ENCODE results near the gene STMN3.

The STMN3 gene

GRCh38 chr20:63692436-63693082 is 39.3 kb upstream of the STMN3 start:
- DNase-seq, result peak; percentile 37

- peak; percentile 44 for DNase-seq
Measured at GRCh38 chr20:63691711-63692435, 38.6 kb upstream of the STMN3 start.

GRCh38 chr20:63690898-63691710 is 37.9 kb upstream of the STMN3 start:
- DNase-seq, result peak; percentile 32

- DNase-seq, result peak; percentile 25
Measured at GRCh38 chr20:63690003-63690897, 37.0 kb upstream of the STMN3 start.

GRCh38 chr20:63689046-63690002 is 36.1 kb upstream of the STMN3 start:
- peak; percentile 31 for DNase-seq

- no peak for DNase-seq
Measured at GRCh38 chr20:63688228-63689045, 35.2 kb upstream of the STMN3 start.

- DNase-seq, result no peak
Measured at GRCh38 chr20:63687419-63688178, 34.4 kb upstream of the STMN3 start.

GRCh38 chr20:63686492-63687321 is 33.5 kb upstream of the STMN3 start:
- DNase-seq, result peak; percentile 83

- DNase-seq, result no peak
Measured at GRCh38 chr20:63686094-63686491, 32.9 kb upstream of the STMN3 start.

GRCh38 chr20:63685269-63686026 is 32.2 kb upstream of the STMN3 start:
- no peak for DNase-seq

GRCh38 chr20:63682384-63683139 is 29.3 kb upstream of the STMN3 start:
- DNase-seq, result no peak

- DNase-seq, result no peak
Measured at GRCh38 chr20:63681609-63682142, 28.5 kb upstream of the STMN3 start.

GRCh38 chr20:63680857-63681608 is 27.8 kb upstream of the STMN3 start:
- DNase-seq, result no peak

- DNase-seq, result no peak
Measured at GRCh38 chr20:63680427-63680826, 27.2 kb upstream of the STMN3 start.

GRCh38 chr20:63679799-63680305 is 26.6 kb upstream of the STMN3 start:
- no peak for DNase-seq

Measured in femur (tissue), 1 donor.